HEK293T (cell line): Measurements from ENCODE around the gene MVB12B.
"Not testable (repeated sequence)": the region's sequence is repeated elsewhere in the genome, so short reads cannot be mapped to it uniquely, and the experiment has no call there.

Experiments
- CTCF ChIA-PET: fragments of 350-600 bp; formaldehyde crosslinking; extraction: SDS; loops from one replicate; lab custom pipeline; 2021; ENCODE audit warnings: antibody characterized with exemption, inconsistent platforms; lab: Yijun Ruan, JAX
- POLR2A ChIA-PET: fragments of 350-600 bp; formaldehyde crosslinking; extraction: SDS; loops from one replicate; lab custom pipeline; 2020; ENCODE audit warnings: antibody characterized with exemption, inconsistent platforms; lab: Yijun Ruan, JAX
- DNase-seq: peaks from one replicate; pipeline ENCODE4 v3.0.0; 2012; ENCODE audit warnings: mixed read lengths; ENCODE audit errors: extremely low spot score
- ARNT ChIP-seq: fragments of 450-650 bp; IDR thresholded peaks from 2 replicates; pipeline ENCODE4 v1.6.1; 2017; ENCODE audit warnings: mild to moderate bottlenecking
- BHLHE40 ChIP-seq: fragments of 450-650 bp; IDR thresholded peaks from 2 replicates; pipeline ENCODE4 v1.6.1; 2016; ENCODE audit warnings: mild to moderate bottlenecking, moderate library complexity, borderline replicate concordance
- CTBP1 ChIP-seq: fragments of 450-650 bp; IDR thresholded peaks from 2 replicates; pipeline ENCODE4 v1.6.1; 2016; ENCODE audit warnings: borderline replicate concordance
- ELF4 ChIP-seq: fragments of 450-650 bp; IDR thresholded peaks from 2 replicates; pipeline ENCODE4 v1.6.1; 2017; ENCODE audit warnings: antibody characterized with exemption
- FOXA1 ChIP-seq: fragments of 450-650 bp; IDR thresholded peaks from 2 replicates; pipeline ENCODE4 v1.6.1; 2016; ENCODE audit warnings: mild to moderate bottlenecking
- FOXK2 ChIP-seq: fragments of 450-650 bp; IDR thresholded peaks from 2 replicates; pipeline ENCODE4 v1.6.1; 2016; ENCODE audit warnings: mild to moderate bottlenecking
- FOXM1 ChIP-seq: fragments of 450-650 bp; IDR thresholded peaks from 2 replicates; pipeline ENCODE4 v1.6.1; 2017; ENCODE audit warnings: mild to moderate bottlenecking, borderline replicate concordance
- HDGF ChIP-seq: fragments of 450-650 bp; IDR thresholded peaks from 2 replicates; pipeline ENCODE4 v1.6.1; 2017; ENCODE audit warnings: antibody characterized with exemption, borderline replicate concordance
- L3MBTL2 ChIP-seq: fragments of 450-650 bp; conservative IDR thresholded peaks from 2 replicates; pipeline ENCODE4 v1.6.1; 2016; ENCODE audit warnings: mild to moderate bottlenecking
- LEF1 ChIP-seq: fragments of 450-650 bp; IDR thresholded peaks from 2 replicates; pipeline ENCODE4 v1.6.1; 2017; ENCODE audit warnings: mild to moderate bottlenecking, borderline replicate concordance
- NFRKB ChIP-seq: fragments of 450-650 bp; IDR thresholded peaks from 2 replicates; pipeline ENCODE4 v1.6.1; 2016; ENCODE audit warnings: mild to moderate bottlenecking, moderate library complexity
- PKNOX1 ChIP-seq: fragments of 450-650 bp; IDR thresholded peaks from 2 replicates; pipeline ENCODE4 v1.6.1; 2016
- SP1 ChIP-seq: fragments of 450-650 bp; IDR thresholded peaks from 2 replicates; pipeline ENCODE4 v1.6.1; 2017
- SUZ12 ChIP-seq: fragments of 450-650 bp; IDR thresholded peaks from 2 replicates; pipeline ENCODE4 v1.6.1; 2016; ENCODE audit warnings: mild to moderate bottlenecking
- TARDBP ChIP-seq: fragments of 450-650 bp; IDR thresholded peaks from 2 replicates; pipeline ENCODE4 v1.6.1; 2016
- ZNF384 ChIP-seq: fragments of 450-650 bp; IDR thresholded peaks from 2 replicates; pipeline ENCODE4 v1.6.1; 2016

Gene MVB12B

DNA sequence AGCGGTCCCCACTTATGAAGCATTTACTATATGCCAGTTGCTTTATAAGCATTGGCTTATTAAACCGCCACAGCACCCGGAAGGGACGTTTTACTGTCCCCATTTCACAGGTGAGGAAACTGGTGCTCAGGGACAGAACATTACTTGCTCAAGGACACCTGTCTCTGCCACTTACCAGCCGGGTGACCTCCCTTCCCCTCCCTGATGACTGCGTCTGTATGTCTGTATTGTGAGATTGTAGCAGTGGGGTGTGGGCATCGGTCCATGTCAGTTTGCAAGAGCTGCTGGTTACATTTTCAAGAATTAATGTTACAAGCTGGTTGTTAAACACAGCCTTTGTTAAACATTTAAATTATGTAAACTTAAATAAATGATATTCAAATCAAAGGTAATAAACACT is 209.5 kb downstream of the MVB12B start:
- CTCF ChIA-PET = no interaction called here
- no peak for DNase-seq
- POLR2A ChIA-PET = no interaction called here
- TF ChIP-seq LEF1 (no peak), TARDBP (no peak), NFRKB (no peak), CTBP1 (no peak), FOXK2 (no peak), ARNT (no peak), L3MBTL2 (no peak), ZNF384 (no peak), HDGF (no peak), PKNOX1 (no peak), BHLHE40 (no peak), FOXM1 (no peak), SUZ12 (no peak), SP1 (no peak), FOXA1 (no peak), ELF4 (no peak)

GRCh38 chr9:126536841-126537465 is 210.3 kb downstream of the MVB12B start:
- ChIA-PET POLR2A (interaction anchor here (0.6 kb wide), 1 partner anchor 14 kb away, joined by 3 read pairs; no protein-coding TSS in a partner anchor), CTCF (no interaction called here)
- no peak for DNase-seq
- TF ChIP-seq HDGF (no peak), FOXK2 (no peak)

GRCh38 chr9:126538550-126538949 is 211.9 kb downstream of the MVB12B start:
- no peak for DNase-seq
- POLR2A ChIA-PET = no interaction called here
- CTCF ChIA-PET = interaction anchor here (0.6 to 1.1 kb wide), 3 partner anchors 39 to 246 kb away, joined by 3 to 6 read pairs (median 3); no protein-coding TSS in a partner anchor
- TF ChIP-seq ELF4 (no peak), SP1 (no peak), SUZ12 (no peak), L3MBTL2 (no peak), ZNF384 (no peak), HDGF (no peak), ARNT (no peak), NFRKB (no peak)

DNA sequence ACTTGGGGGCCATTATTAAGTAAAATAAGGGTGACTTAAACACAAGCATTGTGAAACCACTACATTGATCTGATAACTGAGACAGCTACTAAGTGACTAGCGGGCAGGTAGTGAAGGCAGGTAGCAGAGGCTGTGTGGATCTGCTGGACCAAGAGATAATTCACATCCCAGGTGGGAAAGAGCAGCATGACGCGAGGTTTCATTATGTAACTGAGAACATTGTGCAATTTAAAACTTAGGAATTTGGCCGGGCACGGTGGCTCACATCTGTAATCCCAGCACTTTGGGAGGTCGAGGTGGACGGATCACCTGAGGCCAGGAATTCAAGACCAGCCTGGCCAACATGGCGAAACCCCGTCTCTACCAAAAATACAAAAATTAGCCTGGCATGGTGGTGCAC is 213.8 kb downstream of the MVB12B start:
- POLR2A ChIA-PET, DNase-seq, CTCF ChIA-PET: not testable (repeated sequence)

- POLR2A ChIA-PET = no interaction called here
- no peak for DNase-seq
- CTCF ChIA-PET = no interaction called here
- TF ChIP-seq L3MBTL2 (no peak), FOXA1 (no peak), SUZ12 (no peak), HDGF (no peak), LEF1 (no peak), ELF4 (no peak), ZNF384 (no peak), CTBP1 (no peak)
These were observed 216.9 kb downstream of the MVB12B start for GRCh38 chr9:126543490-126543889.

GRCh38 chr9:126545106-126545505 is 218.5 kb downstream of the MVB12B start:
- TF ChIP-seq HDGF = no peak
- no peak for TF ChIP-seq FOXA1
- TF ChIP-seq TARDBP = no peak
- TF ChIP-seq PKNOX1 = no peak
- TF ChIP-seq FOXK2 = no peak
- no peak for TF ChIP-seq NFRKB
- TF ChIP-seq SUZ12 = no peak
- TF ChIP-seq SP1 = no peak
- TF ChIP-seq ELF4 = no peak
- no peak for TF ChIP-seq L3MBTL2
- no peak for TF ChIP-seq BHLHE40
- TF ChIP-seq ARNT = no peak
- no peak for TF ChIP-seq ZNF384
- no peak for TF ChIP-seq CTBP1
- TF ChIP-seq FOXM1 = no peak
- TF ChIP-seq LEF1 = no peak
- no peak for DNase-seq
- POLR2A ChIA-PET = no interaction called here
- CTCF ChIA-PET = no interaction called here

DNA sequence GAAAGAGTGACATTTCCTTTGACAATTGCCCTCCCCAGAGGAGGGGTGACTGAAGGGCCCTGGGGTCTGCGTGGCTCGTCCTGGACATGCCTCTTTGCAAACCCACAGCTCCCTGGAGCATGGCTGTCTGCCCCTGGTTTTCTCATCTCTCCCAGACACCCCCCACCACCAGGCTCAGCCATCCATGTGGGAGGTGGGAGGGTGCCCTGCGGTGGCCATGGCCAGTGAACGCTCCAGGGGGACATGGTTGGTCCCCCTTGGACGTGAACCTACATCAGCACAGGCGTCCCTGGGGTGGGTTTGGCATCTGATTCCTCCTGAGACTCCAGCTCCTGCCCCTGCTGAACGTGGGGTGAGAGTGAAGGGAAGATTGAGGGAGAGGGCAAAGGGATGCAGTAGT is 219.4 kb downstream of the MVB12B start:
- TF ChIP-seq ZNF384 = no peak
- no peak for TF ChIP-seq CTBP1
- TF ChIP-seq TARDBP = no peak
- TF ChIP-seq BHLHE40 = no peak
- TF ChIP-seq HDGF = no peak
- TF ChIP-seq SUZ12 = no peak
- TF ChIP-seq FOXK2 = no peak
- no peak for TF ChIP-seq FOXA1
- TF ChIP-seq FOXM1 = no peak
- no peak for TF ChIP-seq NFRKB
- no peak for TF ChIP-seq ARNT
- TF ChIP-seq ELF4 = no peak
- no peak for TF ChIP-seq LEF1
- no peak for TF ChIP-seq PKNOX1
- DNase-seq = no peak
- POLR2A ChIA-PET = no interaction called here
- CTCF ChIA-PET = no interaction called here
